OCI-LY3 (cell line): ENCODE data around the gene OR14J1.
"Not testable (repeated sequence)": the region's sequence is repeated elsewhere in the genome, so short reads cannot be mapped to it uniquely, and the experiment has no call there.

ENCODE experiments used
- H2AFZ ChIP-seq: fragments of 200-600, 300-600 bp; shearing (Covaris generic); 2 replicates; pipeline ENCODE4 v1.6.0; 2014; ENCODE audit warnings: antibody characterized with exemption, low read depth, low read length
- H3K27ac ChIP-seq: fragments of 200-600, 300-600 bp; sonication (generic); 2 replicates; pipeline ENCODE4 v1.5.1; 2014; ENCODE audit warnings: mild to moderate bottlenecking, low read length, moderate library complexity, mixed read lengths
- H3K27me3 ChIP-seq: fragments of 200-600, 300-600 bp; sonication (generic); 2 replicates; pipeline ENCODE4 v1.6.1; 2014; ENCODE audit warnings: low read depth, low read length, mixed read lengths
- H3K36me3 ChIP-seq: fragments of 200-600, 300-600 bp; sonication (generic); replicated peaks from 2 replicates; pipeline ENCODE3; 2014; ENCODE audit warnings: low read depth, low read length, mixed read lengths
- H3K4me1 ChIP-seq: fragments of 300-600, 200-600 bp; sonication (generic); 2 replicates; pipeline ENCODE4 v1.6.1; 2014; ENCODE audit warnings: low read length, mixed read lengths
- H3K4me2 ChIP-seq: fragments of 200-600, 300-600 bp; sonication (generic); 2 replicates; pipeline ENCODE4 v1.6.1; 2014; ENCODE audit warnings: low read length, mixed read lengths
- H3K4me3 ChIP-seq: fragments of 300-600, 200-600 bp; sonication (generic); 2 replicates; pipeline ENCODE4 v1.5.1; 2014; ENCODE audit warnings: antibody characterized with exemption, mild to moderate bottlenecking, low read length, moderate library complexity
- H3K79me2 ChIP-seq: fragments of 300-600, 200-600 bp; shearing (Covaris generic); 2 replicates; pipeline ENCODE4 v1.6.1; 2014; ENCODE audit warnings: mild to moderate bottlenecking, low read length, mixed read lengths
- H3K9ac ChIP-seq: fragments of 300-600, 200-600 bp; shearing (Covaris generic); 2 replicates; pipeline ENCODE4 v1.6.0; 2014; ENCODE audit warnings: mild to moderate bottlenecking, low read length, moderate library complexity
- H3K9me3 ChIP-seq: fragments of 200-600, 300-600 bp; shearing (Covaris generic); 2 replicates; pipeline ENCODE4 v1.6.1; 2014; ENCODE audit warnings: low read length, mixed read lengths; ENCODE audit not compliant: insufficient read depth
- H4K20me1 ChIP-seq: fragments of 200-600, 300-600 bp; sonication (generic); 2 replicates; pipeline ENCODE4 v1.6.1; 2016; ENCODE audit warnings: low read length, mixed read lengths; ENCODE audit not compliant: insufficient read depth
- CTCF ChIP-seq: fragments of 200-600, 300-600 bp; sonication (generic); IDR thresholded peaks from 2 replicates; pipeline ENCODE4 v1.5.1; 2014; ENCODE audit warnings: antibody characterized with exemption, low read length, low read depth
- EZH2phosphoT487 ChIP-seq: fragments of 200-600 bp; shearing (Covaris generic); IDR thresholded peaks from 2 replicates; pipeline ENCODE4 v1.6.1; 2018; ENCODE audit warnings: antibody characterized with exemption, mixed run types, low read depth

The OR14J1 gene

DNA sequence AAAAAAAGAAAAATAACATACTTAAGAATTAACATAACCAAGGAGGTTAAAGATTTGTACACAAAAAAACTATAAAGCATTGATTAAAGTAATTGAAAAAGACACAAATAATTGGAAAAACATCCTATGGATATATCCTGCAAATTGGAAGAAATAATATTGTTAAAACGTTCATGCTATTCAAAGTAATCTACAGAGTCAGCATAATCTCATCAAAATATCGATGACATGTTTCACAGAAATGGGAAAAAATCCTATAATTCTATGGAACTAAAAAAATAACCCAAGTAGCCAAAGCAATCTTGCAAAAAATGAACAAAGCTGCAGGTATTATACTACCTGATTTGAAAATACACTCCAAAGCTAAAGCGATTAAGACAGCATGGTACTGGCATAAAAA, 43.9 kb downstream of the OR14J1 start:
- H3K27ac ChIP-seq = no peak overlapping the region
- H3K27me3 ChIP-seq = no peaks in the 10 kb centered on the region
- H4K20me1 ChIP-seq = no peaks in the 10 kb centered on the region
- TF ChIP-seq CTCF (no peak), EZH2phosphoT487 (no peak)
- no peaks in the 10 kb centered on the region for H3K9me3 ChIP-seq
- no peak overlapping the region for H3K4me2 ChIP-seq
- no peak overlapping the region for H3K9ac ChIP-seq
- H2AFZ ChIP-seq = no peak overlapping the region
- H3K36me3 ChIP-seq = no peaks in the 10 kb centered on the region
- no peak overlapping the region for H3K4me3 ChIP-seq
- H3K4me1 ChIP-seq = no peaks in the 10 kb centered on the region
- no peaks in the 10 kb centered on the region for H3K79me2 ChIP-seq

- H2AFZ ChIP-seq, H3K4me2 ChIP-seq, H3K4me1 ChIP-seq, H3K9me3 ChIP-seq, H3K9ac ChIP-seq, H3K36me3 ChIP-seq, H3K27me3 ChIP-seq, H4K20me1 ChIP-seq, H3K4me3 ChIP-seq, H3K27ac ChIP-seq, H3K79me2 ChIP-seq: not testable (repeated sequence)
These were observed 47.8 kb downstream of the OR14J1 start for GRCh38 chr6:29349348-29349747.

GRCh38 chr6:29354980-29355379, 53.5 kb downstream of the OR14J1 start:
- no peaks in the 10 kb centered on the region for H3K27me3 ChIP-seq
- H3K4me2 ChIP-seq = no peak overlapping the region
- no peaks in the 10 kb centered on the region for H3K9me3 ChIP-seq
- no peak overlapping the region for H3K27ac ChIP-seq
- no peak overlapping the region for H2AFZ ChIP-seq
- no peaks in the 10 kb centered on the region for H4K20me1 ChIP-seq
- H3K9ac ChIP-seq = no peak overlapping the region
- H3K4me3 ChIP-seq = no peak overlapping the region
- H3K4me1 ChIP-seq = no peaks in the 10 kb centered on the region
- TF ChIP-seq EZH2phosphoT487 (no peak), CTCF (no peak)
- H3K79me2 ChIP-seq = no peaks in the 10 kb centered on the region
- H3K36me3 ChIP-seq = no peaks in the 10 kb centered on the region

- no peaks in the 10 kb centered on the region for H3K79me2 ChIP-seq
- no peak overlapping the region for H3K4me3 ChIP-seq
- no peak overlapping the region for H3K4me2 ChIP-seq
- no peak for TF ChIP-seq CTCF
- no peak for TF ChIP-seq EZH2phosphoT487
- H3K36me3 ChIP-seq = no peaks in the 10 kb centered on the region
- no peak overlapping the region for H3K9ac ChIP-seq
- H3K4me1 ChIP-seq = no peaks in the 10 kb centered on the region
- H3K9me3 ChIP-seq = no peaks in the 10 kb centered on the region
- no peak overlapping the region for H2AFZ ChIP-seq
- no peaks in the 10 kb centered on the region for H3K27me3 ChIP-seq
- H4K20me1 ChIP-seq = no peaks in the 10 kb centered on the region
- H3K27ac ChIP-seq = no peak overlapping the region
These were observed 54.1 kb downstream of the OR14J1 start for GRCh38 chr6:29355603-29356002.
